Lower lobe of right lung (tissue), 2 donors: Measurements from ENCODE around the gene PIH1D2. TPM values are rescaled to one million over a fixed set of nuclear protein-coding genes. Genes with fewer than 3 reads are reported as not detected.

ENCODE experiments used
- ATAC-seq, 2 donors: fragments of 200-7000 bp; cut with Tn5 transposase; one replicate each; pipeline ENCODE4 v1.9.1; 2020 to 2022; ENCODE audit warnings: mild to moderate bottlenecking in 2 of 2, moderate library complexity in 2 of 2
- DNase-seq: peaks from one replicate; pipeline ENCODE4 v3.0.0-alpha.2; 2020
- H3K27ac ChIP-seq: fragments of 200-600 bp; one replicate; pipeline ENCODE4 v1.8.0; 2022
- H3K27me3 ChIP-seq: fragments of 200-600 bp; one replicate; pipeline ENCODE4 v1.8.0; 2022; ENCODE audit warnings: low read depth
- H3K36me3 ChIP-seq: fragments of 200-600 bp; one replicate; pipeline ENCODE4 v1.8.0; 2022; ENCODE audit warnings: mild to moderate bottlenecking
- H3K4me1 ChIP-seq: fragments of 200-600 bp; one replicate; pipeline ENCODE4 v1.8.0; 2022
- H3K4me3 ChIP-seq: fragments of 200-600 bp; one replicate; pipeline ENCODE4 v1.8.0; 2022; ENCODE audit warnings: mild to moderate bottlenecking
- H3K9me3 ChIP-seq: fragments of 200-600 bp; one replicate; pipeline ENCODE4 v1.8.0; 2022
- intact Hi-C: fragments of 100-400 bp; cut with DNase I; formaldehyde crosslinking; loops from one replicate; pipeline ENCODE4 v1.11.0; 2022
- long read RNA-seq: library from polyadenylated mRNA; unstranded; transcript quantifications from one replicate; pipeline ENCODE4 v2.0.0, GENCODE V29; 2021
- total RNA-seq: library from RNA; stranded (reverse); fragmentation: NEBNext Ultra II Directional; extraction: Animal tissue kit (Norgen Biotek cat#: 25700); gene quantifications from one replicate; pipeline ENCODE4 v1.2.1, GENCODE V29; 2021
- TF ChIP-seq, protein P1 (sequence below): fragments of 200-600 bp; IDR thresholded peaks from one replicate; pipeline ENCODE4 v1.8.0; 2022; ENCODE audit warnings: antibody characterized with exemption, mild to moderate bottlenecking
- donor health status: DM: no; HTN: yes; CAD: no; lungs with severe emphysema.

The PIH1D2 gene, protein sequence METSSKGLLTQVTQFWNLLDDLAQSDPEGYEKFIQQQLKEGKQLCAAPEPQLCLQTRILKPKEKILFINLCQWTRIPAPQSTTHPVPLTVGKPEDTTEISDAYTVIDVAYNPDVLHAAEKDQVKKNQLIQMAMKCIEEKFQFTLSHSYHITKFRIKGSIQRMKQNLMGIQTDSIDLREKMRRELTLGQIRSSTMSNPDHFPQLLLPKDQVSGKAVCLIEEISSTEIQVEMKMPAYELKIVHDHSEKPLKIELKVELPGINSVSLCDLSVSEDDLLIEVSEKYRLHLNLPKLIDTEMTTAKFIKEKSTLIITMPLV
- total RNA-seq: 6.4 TPM
- long read RNA-seq, partial matches to known transcripts: 1 of 7 reads
- long read RNA-seq, other reads (novel, unspliced or antisense): 2 of 7 reads

DNA sequence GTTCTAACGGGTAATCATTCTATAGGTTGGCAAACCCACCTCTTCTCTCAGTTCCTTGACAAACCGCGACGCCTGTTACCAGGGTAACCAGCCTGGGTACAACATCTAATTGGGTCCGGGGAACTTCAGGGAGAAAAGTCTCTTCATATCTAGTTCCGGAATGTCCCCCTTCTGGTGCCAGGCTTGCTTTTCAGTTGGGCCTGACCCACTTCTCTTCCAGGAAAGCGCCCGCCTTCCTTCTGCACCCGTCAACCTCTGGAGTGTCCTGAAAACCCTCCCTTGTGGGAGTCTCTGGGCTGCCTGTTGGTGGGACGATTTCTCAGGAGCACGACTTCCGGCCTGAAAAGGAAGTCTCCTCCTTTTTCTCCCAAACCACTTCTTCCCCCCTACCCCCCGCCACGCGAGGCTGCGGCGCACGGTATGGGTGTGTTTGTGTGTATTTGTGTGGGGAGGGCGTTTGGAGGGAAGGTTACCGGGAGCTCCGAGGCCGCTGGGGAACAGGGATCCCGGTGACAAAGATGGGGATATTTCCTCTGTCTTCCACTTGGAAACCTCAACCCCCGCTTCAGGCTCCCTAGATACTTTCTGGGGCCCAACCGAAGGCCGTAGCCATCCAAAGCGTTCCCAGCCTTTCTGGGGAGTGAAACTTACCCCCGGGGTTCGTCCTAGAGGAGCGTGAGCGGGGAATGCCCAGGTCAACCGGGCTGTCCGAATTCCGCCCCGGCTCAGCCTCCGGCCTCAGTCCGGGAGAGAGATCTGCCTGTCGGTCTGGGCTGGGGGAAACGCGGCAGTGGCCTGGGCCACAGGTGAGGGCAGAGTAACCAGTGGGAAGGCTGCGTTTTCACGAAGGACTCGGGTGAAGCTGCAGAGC lies at the start of gene PIH1D2, which contains the start of gene NKAPD1:
Gene PIH1D2, minus strand, starts transcription at position 77 of the 871 bp plus-strand sequence. CDS start 843 bp downstream, outside the sequence.
Gene NKAPD1, plus strand, starts transcription at position 359 of the 871 bp plus-strand sequence. CDS start 1,276 bp downstream, outside the sequence.
- intact Hi-C loops: no loop called here
- H3K27me3 ChIP-seq: no peaks in the 10 kb centered on the region
- TF ChIP-seq, protein P1, sequence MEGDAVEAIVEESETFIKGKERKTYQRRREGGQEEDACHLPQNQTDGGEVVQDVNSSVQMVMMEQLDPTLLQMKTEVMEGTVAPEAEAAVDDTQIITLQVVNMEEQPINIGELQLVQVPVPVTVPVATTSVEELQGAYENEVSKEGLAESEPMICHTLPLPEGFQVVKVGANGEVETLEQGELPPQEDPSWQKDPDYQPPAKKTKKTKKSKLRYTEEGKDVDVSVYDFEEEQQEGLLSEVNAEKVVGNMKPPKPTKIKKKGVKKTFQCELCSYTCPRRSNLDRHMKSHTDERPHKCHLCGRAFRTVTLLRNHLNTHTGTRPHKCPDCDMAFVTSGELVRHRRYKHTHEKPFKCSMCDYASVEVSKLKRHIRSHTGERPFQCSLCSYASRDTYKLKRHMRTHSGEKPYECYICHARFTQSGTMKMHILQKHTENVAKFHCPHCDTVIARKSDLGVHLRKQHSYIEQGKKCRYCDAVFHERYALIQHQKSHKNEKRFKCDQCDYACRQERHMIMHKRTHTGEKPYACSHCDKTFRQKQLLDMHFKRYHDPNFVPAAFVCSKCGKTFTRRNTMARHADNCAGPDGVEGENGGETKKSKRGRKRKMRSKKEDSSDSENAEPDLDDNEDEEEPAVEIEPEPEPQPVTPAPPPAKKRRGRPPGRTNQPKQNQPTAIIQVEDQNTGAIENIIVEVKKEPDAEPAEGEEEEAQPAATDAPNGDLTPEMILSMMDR: no peak
- peaks cover 27% of the 10 kb centered on the region for H3K4me1 ChIP-seq
- peak within 1 kb of the TSS; percentile 93 for H3K27ac ChIP-seq
- peak; percentile 77 for DNase-seq
- H3K36me3 ChIP-seq: peaks cover 38% of the 10 kb centered on the region
- peak within 1 kb of the TSS; percentile 88 for H3K4me3 ChIP-seq
- no peaks in the 10 kb centered on the region for H3K9me3 ChIP-seq
- peak; percentile 93 to 98 for ATAC-seq

DNA sequence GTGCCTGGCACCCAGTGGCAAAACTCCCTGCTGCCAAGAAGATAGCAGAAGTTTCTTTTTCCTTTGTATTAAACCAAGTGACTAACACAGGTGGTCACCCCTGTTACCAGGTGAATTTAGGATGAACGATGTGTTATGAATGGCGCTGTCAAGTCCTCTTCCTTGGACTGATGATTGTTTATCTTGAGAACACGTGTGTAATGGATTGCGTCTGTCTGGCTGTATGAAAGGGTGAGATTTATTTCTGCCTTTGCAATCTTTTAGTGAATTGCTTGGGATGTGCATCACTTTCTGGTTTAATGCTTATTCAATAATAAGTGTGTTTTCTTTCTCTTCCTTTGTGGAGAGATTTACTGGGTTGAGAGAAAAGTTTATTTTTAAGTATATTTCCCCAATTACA lies 49.3 kb upstream of the PIH1D2 start:
- no peak overlapping the region for H3K27ac ChIP-seq
- DNase-seq: no peak
- no peaks in the 10 kb centered on the region for H3K27me3 ChIP-seq
- TF ChIP-seq, protein P1: no peak
- intact Hi-C loops: no loop called here
- no peaks in the 10 kb centered on the region for H3K36me3 ChIP-seq
- no peak for ATAC-seq
- H3K4me1 ChIP-seq: no peaks in the 10 kb centered on the region
- H3K4me3 ChIP-seq: no peak overlapping the region
- no peaks in the 10 kb centered on the region for H3K9me3 ChIP-seq

DNA sequence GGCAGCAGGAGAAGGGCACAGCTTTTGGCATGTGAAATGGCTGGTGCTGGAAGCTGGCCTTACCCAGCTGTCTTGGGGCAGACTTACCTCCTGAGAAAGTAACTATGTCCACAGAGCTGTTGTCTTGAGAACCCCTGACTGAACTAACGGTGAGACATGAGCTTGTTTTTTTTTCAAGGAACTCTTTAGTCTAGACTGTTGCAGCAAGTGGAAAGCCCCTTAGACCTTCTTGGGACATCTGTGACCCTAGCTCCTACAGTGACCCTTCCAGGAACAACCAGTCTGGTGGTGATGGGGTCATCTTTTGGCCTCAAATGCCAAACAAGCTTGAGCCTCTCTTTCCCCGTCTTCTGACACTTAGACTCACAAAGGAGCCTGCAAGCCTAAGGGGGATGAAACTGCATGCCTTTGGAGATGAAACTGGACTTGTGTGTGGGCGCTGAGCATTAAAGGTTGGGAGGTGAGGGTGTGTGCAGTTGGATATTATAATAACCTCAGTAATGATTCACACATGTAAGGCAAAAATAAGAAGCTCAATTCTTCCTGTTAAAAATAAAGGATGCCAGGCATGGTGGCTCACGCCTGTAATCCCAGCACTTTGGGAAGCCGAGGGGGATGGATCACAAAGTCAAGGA lies 48.3 kb upstream of the PIH1D2 start:
- no peaks in the 10 kb centered on the region for H3K27me3 ChIP-seq
- no peaks in the 10 kb centered on the region for H3K9me3 ChIP-seq
- no peak overlapping the region for H3K27ac ChIP-seq
- no peak for ATAC-seq
- no peaks in the 10 kb centered on the region for H3K4me1 ChIP-seq
- no peak overlapping the region for H3K4me3 ChIP-seq
- TF ChIP-seq, protein P1: no peak
- intact Hi-C loops: no loop called here
- H3K36me3 ChIP-seq: no peaks in the 10 kb centered on the region
- DNase-seq: no peak

DNA sequence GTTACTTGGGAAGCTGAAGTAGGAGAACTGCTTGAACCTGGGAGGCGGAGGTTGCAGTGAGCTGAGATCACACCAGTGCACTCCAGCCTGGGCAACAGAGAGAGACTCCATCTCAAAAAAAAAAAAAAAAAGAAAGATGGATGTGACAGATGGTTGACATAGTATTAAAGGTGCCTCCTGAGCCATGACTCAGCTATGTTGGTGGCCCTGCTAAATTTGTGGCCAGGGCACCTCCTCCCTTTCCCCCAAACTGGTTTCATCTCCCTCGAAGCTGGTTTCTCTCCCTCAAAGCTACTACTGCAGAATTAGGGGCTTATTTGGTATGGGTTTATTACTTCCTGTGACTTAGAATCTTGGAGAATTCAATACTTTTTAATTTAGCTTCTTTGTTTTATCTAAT lies 44.4 kb upstream of the PIH1D2 start:
- Histone ChIP-seq H3K36me3 (no peaks in the 10 kb centered on the region), H3K4me3 (no peak overlapping the region), H3K27ac (no peak overlapping the region), H3K9me3 (no peaks in the 10 kb centered on the region), H3K27me3 (no peaks in the 10 kb centered on the region), H3K4me1 (no peaks in the 10 kb centered on the region)
- ATAC-seq (no peak), DNase-seq (no peak)
- intact Hi-C loops: no loop called here
- TF ChIP-seq, protein P1: no peak

DNA sequence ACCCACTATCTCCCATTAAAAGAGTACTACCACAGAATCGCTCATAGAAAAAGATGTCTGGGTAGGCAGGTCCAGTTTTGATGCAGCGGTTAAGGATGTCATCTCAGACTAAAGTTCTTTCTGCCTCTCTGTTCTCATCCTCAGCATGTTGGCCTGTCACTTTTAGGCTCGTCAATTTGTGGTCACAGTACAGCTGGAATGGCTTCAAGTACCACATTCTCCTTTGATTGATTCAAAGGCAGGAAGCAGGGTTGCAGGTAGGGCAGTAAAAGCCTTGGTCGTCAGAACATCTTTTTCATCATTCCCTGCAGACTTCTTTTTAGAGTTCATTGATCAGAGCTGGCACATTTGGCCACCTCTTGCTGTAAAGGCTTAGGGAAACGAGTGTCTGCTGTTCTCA lies 41.6 kb upstream of the PIH1D2 start:
- DNase-seq (no peak), ATAC-seq (no peak)
- Histone ChIP-seq H3K9me3 (no peaks in the 10 kb centered on the region), H3K4me3 (no peak overlapping the region), H3K36me3 (no peaks in the 10 kb centered on the region), H3K27me3 (no peaks in the 10 kb centered on the region), H3K4me1 (no peaks in the 10 kb centered on the region), H3K27ac (no peak overlapping the region)
- intact Hi-C loops: no loop called here
- TF ChIP-seq, protein P1: no peak
